Measurements from ENCODE around the gene HIF1A.

Gene HIF1A

DNA sequence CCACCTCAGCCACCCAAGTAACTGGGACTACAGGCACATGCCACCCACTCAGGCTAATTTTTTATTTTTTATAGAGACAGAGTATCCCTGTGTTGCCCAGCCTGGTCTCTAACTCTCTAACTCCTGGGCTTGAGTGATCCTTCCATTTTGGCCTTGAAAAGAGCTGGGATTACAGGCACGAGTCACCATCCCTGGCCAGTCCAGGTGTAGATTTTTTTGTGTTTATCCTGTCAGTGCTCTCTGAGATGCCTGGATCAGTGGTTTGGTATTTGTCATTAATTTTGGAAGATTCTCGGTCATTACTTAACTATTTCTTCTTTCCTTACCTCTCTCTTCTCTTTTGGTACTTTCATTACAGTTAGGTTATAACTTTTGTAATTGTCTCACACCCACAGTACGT lies 5.3 kb upstream of the HIF1A start:
- TF ChIP-seq, protein P1, sequence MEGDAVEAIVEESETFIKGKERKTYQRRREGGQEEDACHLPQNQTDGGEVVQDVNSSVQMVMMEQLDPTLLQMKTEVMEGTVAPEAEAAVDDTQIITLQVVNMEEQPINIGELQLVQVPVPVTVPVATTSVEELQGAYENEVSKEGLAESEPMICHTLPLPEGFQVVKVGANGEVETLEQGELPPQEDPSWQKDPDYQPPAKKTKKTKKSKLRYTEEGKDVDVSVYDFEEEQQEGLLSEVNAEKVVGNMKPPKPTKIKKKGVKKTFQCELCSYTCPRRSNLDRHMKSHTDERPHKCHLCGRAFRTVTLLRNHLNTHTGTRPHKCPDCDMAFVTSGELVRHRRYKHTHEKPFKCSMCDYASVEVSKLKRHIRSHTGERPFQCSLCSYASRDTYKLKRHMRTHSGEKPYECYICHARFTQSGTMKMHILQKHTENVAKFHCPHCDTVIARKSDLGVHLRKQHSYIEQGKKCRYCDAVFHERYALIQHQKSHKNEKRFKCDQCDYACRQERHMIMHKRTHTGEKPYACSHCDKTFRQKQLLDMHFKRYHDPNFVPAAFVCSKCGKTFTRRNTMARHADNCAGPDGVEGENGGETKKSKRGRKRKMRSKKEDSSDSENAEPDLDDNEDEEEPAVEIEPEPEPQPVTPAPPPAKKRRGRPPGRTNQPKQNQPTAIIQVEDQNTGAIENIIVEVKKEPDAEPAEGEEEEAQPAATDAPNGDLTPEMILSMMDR (IDR thresholded peaks at IDR 0.05; ENCODE audit: extremely low read depth, insufficient read depth, missing control alignments) = no peak
- in situ Hi-C loops (cut with MboI; ENCODE audit: low pct_unique_long_range_greater_than_20kb, low sequenced_read_pairs, unreplicated experiment) = no loop called here
- no peak for DNase-seq (ENCODE audit: low spot score)

DNA sequence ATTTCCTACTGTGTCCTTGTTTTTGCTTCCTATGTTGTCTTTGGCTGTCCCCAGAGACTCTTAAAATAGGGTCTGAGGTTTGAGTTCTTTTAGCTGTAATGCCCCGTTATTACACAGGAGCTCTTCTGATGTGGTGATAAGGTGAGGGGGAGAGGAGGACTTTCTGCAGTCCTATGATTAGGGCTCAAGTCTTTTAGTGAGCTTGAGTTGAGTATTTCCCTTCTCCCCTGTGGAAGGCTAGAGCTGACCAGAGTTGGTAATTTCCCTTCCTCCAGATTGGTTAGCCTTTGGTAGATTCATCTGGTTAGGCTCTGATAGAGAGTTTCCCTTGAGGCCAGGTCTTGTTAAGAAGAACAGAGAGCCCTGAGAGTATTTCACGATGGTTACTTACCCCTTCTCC lies 4.3 kb upstream of the HIF1A start:
- peak; percentile 30 for DNase-seq (ENCODE audit: low spot score)
- TF ChIP-seq, protein P1 (IDR thresholded peaks at IDR 0.05; ENCODE audit: extremely low read depth, insufficient read depth, missing control alignments) = no peak
- in situ Hi-C loops (cut with MboI; ENCODE audit: low pct_unique_long_range_greater_than_20kb, low sequenced_read_pairs, unreplicated experiment) = no loop called here

DNA sequence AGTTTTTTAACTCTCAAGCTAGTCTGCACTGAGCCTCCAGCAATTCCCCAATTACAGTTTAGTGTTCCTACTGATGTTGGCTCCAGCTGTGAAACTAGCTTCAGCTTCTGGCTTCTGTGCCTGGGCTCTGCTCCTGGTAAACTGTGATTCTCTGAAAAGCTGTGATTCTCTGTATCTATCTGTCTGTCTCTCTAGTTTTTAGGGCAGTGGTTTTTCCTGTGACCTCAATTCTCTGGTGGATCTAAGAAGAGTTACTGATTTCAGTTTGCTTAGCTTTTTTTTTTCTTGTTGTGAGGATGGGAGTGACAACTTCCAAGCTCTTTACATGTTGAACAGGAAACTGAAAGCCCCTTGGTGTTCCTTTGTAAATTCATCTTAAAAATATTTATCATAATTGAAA lies 3.8 kb upstream of the HIF1A start:
- in situ Hi-C loops (cut with MboI; ENCODE audit: low pct_unique_long_range_greater_than_20kb, low sequenced_read_pairs, unreplicated experiment) = no loop called here
- DNase-seq (ENCODE audit: low spot score) = no peak
- TF ChIP-seq, protein P1 (IDR thresholded peaks at IDR 0.05; ENCODE audit: extremely low read depth, insufficient read depth, missing control alignments) = no peak

DNA sequence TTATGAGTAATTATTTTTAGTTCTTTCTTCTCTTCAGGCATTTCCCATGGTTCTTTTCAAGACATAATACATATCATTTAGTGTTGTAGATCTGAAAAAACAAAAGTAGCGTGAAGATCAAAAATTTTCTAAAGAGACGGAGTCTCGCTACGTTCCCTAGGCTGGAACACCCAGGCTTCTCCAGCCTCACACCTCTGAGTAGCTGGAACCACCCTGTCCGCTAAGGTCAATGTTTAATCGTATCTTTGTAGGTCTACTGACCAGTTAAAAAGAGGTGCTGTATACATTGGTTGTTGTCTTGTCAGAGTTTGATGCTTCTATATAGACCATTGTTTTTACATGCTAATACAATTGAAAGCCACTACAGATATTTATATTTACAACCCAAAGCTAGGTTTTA lies 1.3 kb upstream of the HIF1A start:
- in situ Hi-C loops (cut with MboI; ENCODE audit: low pct_unique_long_range_greater_than_20kb, low sequenced_read_pairs, unreplicated experiment) = no loop called here
- TF ChIP-seq, protein P1 (IDR thresholded peaks at IDR 0.05; ENCODE audit: extremely low read depth, insufficient read depth, missing control alignments) = no peak
- DNase-seq (ENCODE audit: low spot score) = no peak

DNA sequence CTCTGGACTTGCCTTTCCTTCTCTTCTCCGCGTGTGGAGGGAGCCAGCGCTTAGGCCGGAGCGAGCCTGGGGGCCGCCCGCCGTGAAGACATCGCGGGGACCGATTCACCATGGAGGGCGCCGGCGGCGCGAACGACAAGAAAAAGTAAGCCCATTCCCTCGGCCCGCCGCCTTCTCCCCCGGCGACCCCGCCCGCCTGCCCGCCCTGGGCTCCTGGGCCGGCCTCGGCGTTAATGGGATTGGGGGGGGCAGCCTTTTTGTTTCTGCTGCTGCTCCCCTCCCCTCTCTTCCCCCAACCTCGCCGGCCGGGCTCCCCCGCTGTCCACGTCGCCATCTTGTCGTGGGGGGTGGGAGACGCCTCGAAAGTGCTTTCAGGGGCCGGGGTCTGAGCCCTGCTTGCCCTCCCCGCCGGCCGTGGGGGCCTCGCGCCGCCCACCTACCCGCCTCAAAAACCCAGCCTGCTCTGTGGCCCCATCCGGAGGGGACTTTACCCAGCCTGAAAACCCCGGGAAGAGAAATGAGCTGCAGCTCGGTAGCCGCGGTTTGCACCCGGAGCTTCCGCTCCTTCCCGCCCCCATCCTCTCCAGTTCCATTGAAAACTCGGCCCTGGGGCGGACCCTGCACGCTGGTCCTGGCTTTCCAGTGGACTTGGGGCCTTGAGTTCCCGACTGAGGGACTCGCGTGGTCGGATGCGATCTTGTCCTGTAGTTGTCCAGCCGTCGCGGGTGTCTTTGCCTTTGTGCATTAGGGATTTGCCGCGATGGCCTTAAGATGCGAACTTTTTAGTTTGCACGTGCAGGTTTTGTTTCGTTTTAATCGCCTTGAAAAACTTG lies 598 bp downstream of the HIF1A start:
- in situ Hi-C loops (cut with MboI; ENCODE audit: low pct_unique_long_range_greater_than_20kb, low sequenced_read_pairs, unreplicated experiment) = no loop called here
- DNase-seq (ENCODE audit: low spot score) = peak; percentile 38
- TF ChIP-seq, protein P1 (IDR thresholded peaks at IDR 0.05; ENCODE audit: extremely low read depth, insufficient read depth, missing control alignments) = no peak

DNA sequence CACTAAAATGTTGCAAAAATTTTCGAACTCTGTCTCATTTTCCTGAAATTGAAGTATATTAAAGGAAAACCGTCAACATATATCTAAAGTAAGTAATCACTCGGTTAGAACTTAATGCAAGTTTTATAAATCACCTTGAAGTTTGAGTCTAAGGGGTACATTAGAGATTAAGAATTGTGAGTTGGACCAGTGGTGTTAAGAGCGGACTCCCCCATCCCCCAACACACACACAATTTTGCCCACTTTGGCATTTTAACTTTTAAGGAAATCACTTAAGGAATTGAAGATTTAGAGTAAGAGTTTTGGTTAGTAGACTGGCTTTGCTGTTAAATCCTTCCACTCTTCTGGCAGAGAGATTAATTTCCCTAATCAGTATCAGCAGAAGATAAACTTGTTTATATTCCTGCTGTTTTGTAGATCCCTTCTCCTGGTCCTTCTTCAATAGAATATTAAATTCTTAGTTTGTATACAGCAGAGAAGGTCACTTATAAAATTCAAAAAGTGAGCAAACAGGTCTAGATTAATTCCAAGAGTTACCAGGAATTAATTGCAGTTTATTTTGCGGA lies 1.5 kb downstream of the HIF1A start:
- TF ChIP-seq, protein P1 (IDR thresholded peaks at IDR 0.05; ENCODE audit: extremely low read depth, insufficient read depth, missing control alignments) = no peak
- no peak for DNase-seq (ENCODE audit: low spot score)
- in situ Hi-C loops (cut with MboI; ENCODE audit: low pct_unique_long_range_greater_than_20kb, low sequenced_read_pairs, unreplicated experiment) = no loop called here
